Astrocyte (in vitro differentiated cells and primary cell): Measurements from ENCODE around the gene CGN.

Experiments used
- EZH2 ChIP-seq: IDR thresholded peaks from 2 replicates; pipeline ENCODE4 v1.6.1; 2012; ENCODE audit warnings: mild to moderate bottlenecking, low read length, inconsistent platforms; ENCODE audit not compliant: insufficient read depth
- TF ChIP-seq, protein P1 (sequence below): IDR thresholded peaks from 2 replicates; pipeline ENCODE4 v1.5.1; 2011; ENCODE audit warnings: low read depth, mild to moderate bottlenecking, inconsistent platforms, low read length, moderate library complexity; ENCODE audit not compliant: insufficient read depth

DNA sequence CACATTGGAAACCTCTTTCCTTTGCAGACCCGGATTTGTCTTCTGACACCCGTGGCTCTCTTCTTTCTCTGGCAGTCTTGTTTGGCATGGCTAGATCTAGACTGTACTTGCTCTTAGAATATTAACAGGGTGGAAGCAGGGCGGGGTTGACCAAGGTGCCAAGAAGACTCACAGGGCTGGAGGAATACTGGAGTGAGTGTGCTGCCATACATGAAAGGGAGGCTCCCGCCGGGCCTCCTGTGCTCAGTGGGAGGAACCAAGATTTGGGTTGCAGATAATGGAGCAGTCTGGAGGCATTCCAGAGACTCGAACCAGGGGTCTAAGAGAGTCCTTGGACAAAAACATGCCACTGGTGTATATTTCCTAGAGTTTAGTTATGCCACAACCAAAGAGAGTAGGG, 73.1 kb downstream of the CGN start:
- TF ChIP-seq, protein P1, sequence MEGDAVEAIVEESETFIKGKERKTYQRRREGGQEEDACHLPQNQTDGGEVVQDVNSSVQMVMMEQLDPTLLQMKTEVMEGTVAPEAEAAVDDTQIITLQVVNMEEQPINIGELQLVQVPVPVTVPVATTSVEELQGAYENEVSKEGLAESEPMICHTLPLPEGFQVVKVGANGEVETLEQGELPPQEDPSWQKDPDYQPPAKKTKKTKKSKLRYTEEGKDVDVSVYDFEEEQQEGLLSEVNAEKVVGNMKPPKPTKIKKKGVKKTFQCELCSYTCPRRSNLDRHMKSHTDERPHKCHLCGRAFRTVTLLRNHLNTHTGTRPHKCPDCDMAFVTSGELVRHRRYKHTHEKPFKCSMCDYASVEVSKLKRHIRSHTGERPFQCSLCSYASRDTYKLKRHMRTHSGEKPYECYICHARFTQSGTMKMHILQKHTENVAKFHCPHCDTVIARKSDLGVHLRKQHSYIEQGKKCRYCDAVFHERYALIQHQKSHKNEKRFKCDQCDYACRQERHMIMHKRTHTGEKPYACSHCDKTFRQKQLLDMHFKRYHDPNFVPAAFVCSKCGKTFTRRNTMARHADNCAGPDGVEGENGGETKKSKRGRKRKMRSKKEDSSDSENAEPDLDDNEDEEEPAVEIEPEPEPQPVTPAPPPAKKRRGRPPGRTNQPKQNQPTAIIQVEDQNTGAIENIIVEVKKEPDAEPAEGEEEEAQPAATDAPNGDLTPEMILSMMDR = no peak
- TF ChIP-seq EZH2 = no peak
